ENCODE results near the gene DPP10.

GRCh38 chr2:114752425-114752824 lies 310.0 kb downstream of the DPP10 start:
- TF ChIP-seq FOXM1 (IDR thresholded peaks at IDR 0.05; ENCODE audit: borderline replicate concordance, low read depth) = no peak
- no peak for TF ChIP-seq REST (IDR thresholded peaks at IDR 0.05; ENCODE audit: low read depth)
- no peak for TF ChIP-seq EGR1 (IDR thresholded peaks at IDR 0.05)
- no peak for TF ChIP-seq ZBTB7A (IDR thresholded peaks at IDR 0.05; ENCODE audit: low read depth)
- TF ChIP-seq YY1 (IDR thresholded peaks at IDR 0.05; ENCODE audit: low read depth) = no peak
- TF ChIP-seq, protein P1, sequence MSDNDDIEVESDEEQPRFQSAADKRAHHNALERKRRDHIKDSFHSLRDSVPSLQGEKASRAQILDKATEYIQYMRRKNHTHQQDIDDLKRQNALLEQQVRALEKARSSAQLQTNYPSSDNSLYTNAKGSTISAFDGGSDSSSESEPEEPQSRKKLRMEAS (IDR thresholded peaks at IDR 0.05) = no peak
- no peak for TF ChIP-seq EP300 (IDR thresholded peaks at IDR 0.05; ENCODE audit: borderline replicate concordance)
- TF ChIP-seq USF1 (IDR thresholded peaks at IDR 0.05) = no peak

Data from Ishikawa (cell line).